DND-41 (cell line): Measurements from ENCODE around the gene TRAK1.

Experiments used
- EZH2 ChIP-seq: IDR thresholded peaks from 3 replicates; pipeline ENCODE4 v1.6.1; 2012; ENCODE audit warnings: borderline replicate concordance, low read depth, mild to moderate bottlenecking, moderate library complexity, low read length, inconsistent platforms; ENCODE audit not compliant: severe bottlenecking
- TF ChIP-seq, protein P1 (sequence below): IDR thresholded peaks from 2 replicates; pipeline ENCODE4 v1.5.1; 2012; ENCODE audit warnings: borderline replicate concordance, low read length, moderate library complexity, mild to moderate bottlenecking; ENCODE audit not compliant: poor library complexity, severe bottlenecking; ENCODE audit errors: extremely low read depth

DNA sequence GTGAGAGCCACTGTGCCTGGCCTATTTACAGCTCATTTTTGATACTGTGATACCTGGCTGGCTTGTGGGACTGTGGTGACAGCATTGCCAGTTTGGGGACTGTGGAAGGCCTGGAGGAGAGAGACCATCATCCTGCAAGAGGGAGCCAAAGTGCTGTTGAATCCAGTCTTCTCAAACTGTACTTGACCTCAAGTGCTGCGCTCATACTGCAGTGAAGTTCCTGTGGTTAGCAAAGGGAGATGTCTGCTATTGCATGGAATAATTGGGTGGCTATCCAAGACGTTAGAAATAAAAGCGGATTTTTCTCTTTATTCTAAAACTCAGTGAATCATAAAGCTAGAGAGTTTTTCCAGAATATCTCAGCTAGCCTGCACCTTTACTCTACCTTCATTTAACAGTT lies 91.4 kb downstream of the TRAK1 start:
- TF ChIP-seq, protein P1, sequence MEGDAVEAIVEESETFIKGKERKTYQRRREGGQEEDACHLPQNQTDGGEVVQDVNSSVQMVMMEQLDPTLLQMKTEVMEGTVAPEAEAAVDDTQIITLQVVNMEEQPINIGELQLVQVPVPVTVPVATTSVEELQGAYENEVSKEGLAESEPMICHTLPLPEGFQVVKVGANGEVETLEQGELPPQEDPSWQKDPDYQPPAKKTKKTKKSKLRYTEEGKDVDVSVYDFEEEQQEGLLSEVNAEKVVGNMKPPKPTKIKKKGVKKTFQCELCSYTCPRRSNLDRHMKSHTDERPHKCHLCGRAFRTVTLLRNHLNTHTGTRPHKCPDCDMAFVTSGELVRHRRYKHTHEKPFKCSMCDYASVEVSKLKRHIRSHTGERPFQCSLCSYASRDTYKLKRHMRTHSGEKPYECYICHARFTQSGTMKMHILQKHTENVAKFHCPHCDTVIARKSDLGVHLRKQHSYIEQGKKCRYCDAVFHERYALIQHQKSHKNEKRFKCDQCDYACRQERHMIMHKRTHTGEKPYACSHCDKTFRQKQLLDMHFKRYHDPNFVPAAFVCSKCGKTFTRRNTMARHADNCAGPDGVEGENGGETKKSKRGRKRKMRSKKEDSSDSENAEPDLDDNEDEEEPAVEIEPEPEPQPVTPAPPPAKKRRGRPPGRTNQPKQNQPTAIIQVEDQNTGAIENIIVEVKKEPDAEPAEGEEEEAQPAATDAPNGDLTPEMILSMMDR, result no peak
- no peak for TF ChIP-seq EZH2
